CD4-positive, alpha-beta T cell (primary cell): ENCODE measurements around the gene TMEM181. TPM values are rescaled to one million over a fixed set of nuclear protein-coding genes. Genes with fewer than 3 reads are reported as not detected.

Experiments
- ATAC-seq: fragments of 200-7000 bp; cut with Tn5 transposase; one replicate; pipeline ENCODE4 v1.10.0; 2022; ENCODE audit warnings: mild to moderate bottlenecking; ENCODE audit not compliant: poor library complexity
- CTCF ChIA-PET: fragments of 350-600 bp; sonication (Branson Sonifier 250); formaldehyde crosslinking; loops from one replicate; lab custom pipeline; 2021; ENCODE audit warnings: antibody characterized with exemption, inconsistent platforms; lab: Charles Lee
- POLR2A ChIA-PET: fragments of 350-600 bp; sonication (Branson Sonifier 250); formaldehyde crosslinking; loops from one replicate; lab custom pipeline; 2021; ENCODE audit warnings: antibody characterized with exemption, inconsistent platforms; lab: Charles Lee
- DNase-seq, 14 experiments: peaks; one replicate each; pipeline ENCODE4 v3.0.0-alpha.2; 2013 to 2020; ENCODE audit warnings: mixed read lengths in 2 of 14
- H3K27ac ChIP-seq, 2 donors: one replicate each; pipeline versions ENCODE4 v1.5.1 to v1.7.0; 2013; ENCODE audit warnings: low read length in 2 of 2, low read depth in 1 of 2, mild to moderate bottlenecking in 1 of 2
- H3K27me3 ChIP-seq, 2 experiments: 1 replicate in 1 of 2; 2 replicates in 1 of 2; pipeline versions ENCODE4 v1.6.1 to v1.7.0; 2013; ENCODE audit warnings: low read length in 2 of 2, control low read depth in 1 of 2, mild to moderate bottlenecking in 1 of 2, moderate library complexity in 1 of 2; ENCODE audit not compliant: insufficient read depth in 2 of 2, control insufficient read depth in 1 of 2
- H3K36me3 ChIP-seq: one replicate; pipeline ENCODE4 v1.6.1; 2013; ENCODE audit warnings: low read length, control low read depth; ENCODE audit not compliant: insufficient read depth
- H3K4me1 ChIP-seq: one replicate; pipeline ENCODE4 v1.6.1; 2013; ENCODE audit warnings: low read length, control low read depth; ENCODE audit not compliant: insufficient read depth
- H3K4me3 ChIP-seq: one replicate; pipeline ENCODE4 v1.5.1; 2013; ENCODE audit warnings: mild to moderate bottlenecking, low read length, moderate library complexity
- H3K9me3 ChIP-seq, 2 experiments: 1 replicate in 1 of 2; 2 replicates in 1 of 2; pipeline versions ENCODE4 v1.6.1 to v1.7.0; 2013; ENCODE audit warnings: low read length in 2 of 2, mild to moderate bottlenecking in 2 of 2, control low read depth in 1 of 2, moderate library complexity in 1 of 2; ENCODE audit not compliant: control insufficient read depth in 1 of 2, insufficient read depth in 1 of 2
- H3K27ac Mint-ChIP-seq: one replicate; pipeline ENCODE4 v1.8.0; 2020; ENCODE audit warnings: mixed read lengths
- H3K27me3 Mint-ChIP-seq: one replicate; pipeline ENCODE4 v1.8.0; 2021; ENCODE audit warnings: mixed read lengths
- H3K36me3 Mint-ChIP-seq: one replicate; pipeline ENCODE4 v1.8.0; 2021; ENCODE audit warnings: low read depth, mixed read lengths
- H3K4me1 Mint-ChIP-seq: one replicate; pipeline ENCODE4 v1.8.0; 2021; ENCODE audit warnings: low read depth, mixed read lengths
- H3K4me3 Mint-ChIP-seq: one replicate; pipeline ENCODE4 v1.8.0; 2020; ENCODE audit warnings: mild to moderate bottlenecking, mixed read lengths
- H3K9me3 Mint-ChIP-seq: one replicate; pipeline ENCODE4 v1.8.0; 2020; ENCODE audit warnings: mixed read lengths
- intact Hi-C, 2 experiments: fragments of 100-400 bp; cut with DNase I in 1 of 2; cut with micrococcal nuclease in 1 of 2; formaldehyde crosslinking; loops; one replicate each; pipeline versions ENCODE4 v1.15.1 to v1.9.0; 2023 to 2025; cut with DNase I, micrococcal nuclease
- total RNA-seq, 174 experiments: library from RNA in 2 of 174; stranded (reverse) in 2 of 174; gene quantifications; one replicate each; pipeline ENCODE4 v1.2.3 and lab custom pipeline; 2021 to 2026
- TF ChIP-seq, protein P1 (sequence below): fragments of 200-600 bp; IDR thresholded peaks from one replicate; pipeline ENCODE4 v1.8.0; 2022; ENCODE audit warnings: antibody characterized with exemption, mild to moderate bottlenecking

The TMEM181 gene
- total RNA-seq, 2 experiments from 2014 or later: 10.2 to 10.9 TPM

DNA sequence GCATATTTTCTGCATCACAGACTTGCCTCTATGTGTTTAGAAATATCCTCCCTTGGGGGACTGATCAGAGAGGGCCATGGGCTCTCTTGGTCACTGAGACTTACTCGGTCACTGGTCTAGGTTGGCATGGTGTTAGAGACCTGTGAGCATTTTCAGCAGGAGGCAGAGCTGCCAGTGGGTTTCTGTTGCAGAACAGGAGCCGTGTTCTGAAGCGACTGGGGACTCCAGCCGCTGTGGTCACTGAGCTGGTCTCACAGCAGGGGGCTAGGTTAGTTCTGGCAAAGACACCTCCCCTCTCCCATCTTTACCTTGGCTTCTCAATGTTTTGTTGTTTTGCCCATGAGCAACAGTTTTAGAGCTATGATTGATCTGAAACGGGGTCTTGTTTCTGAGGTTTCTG, 8.7 kb downstream of the TMEM181 start:
- CTCF ChIA-PET: no interaction called here
- peak overlapping the region; percentile 26 for H3K4me3 ChIP-seq
- peaks cover 90% of the 10 kb centered on the region for H3K4me1 ChIP-seq
- no peaks in the 10 kb centered on the region for H3K9me3 Mint-ChIP-seq
- H3K27me3 ChIP-seq: no peaks in the 10 kb centered on the region
- H3K27me3 Mint-ChIP-seq: no peaks in the 10 kb centered on the region
- H3K36me3 ChIP-seq: peaks cover 23% of the 10 kb centered on the region
- peak overlapping the region; percentile 26 to 73 for H3K27ac ChIP-seq
- peaks cover 25% of the 10 kb centered on the region for H3K36me3 Mint-ChIP-seq
- H3K27ac Mint-ChIP-seq: peak overlapping the region; percentile 77
- peaks cover 86% of the 10 kb centered on the region for H3K4me1 Mint-ChIP-seq
- H3K4me3 Mint-ChIP-seq: peak overlapping the region; percentile 47
- no peak for DNase-seq
- no peaks in the 10 kb centered on the region for H3K9me3 ChIP-seq
- intact Hi-C loops: loop anchor here in 1 of 2 experiments (10.0 kb wide), 1 partner anchor 86 kb away; the partner anchor contains the start of gene SYTL3
- ATAC-seq: no peak
- POLR2A ChIA-PET: interaction anchor here (0.6 to 2.3 kb wide), 10 partner anchors 9 to 531 kb away, joined by 3 to 18 read pairs (median 4); partner anchors contain the start of genes DYNLT1 and TMEM181
- TF ChIP-seq, protein P1, sequence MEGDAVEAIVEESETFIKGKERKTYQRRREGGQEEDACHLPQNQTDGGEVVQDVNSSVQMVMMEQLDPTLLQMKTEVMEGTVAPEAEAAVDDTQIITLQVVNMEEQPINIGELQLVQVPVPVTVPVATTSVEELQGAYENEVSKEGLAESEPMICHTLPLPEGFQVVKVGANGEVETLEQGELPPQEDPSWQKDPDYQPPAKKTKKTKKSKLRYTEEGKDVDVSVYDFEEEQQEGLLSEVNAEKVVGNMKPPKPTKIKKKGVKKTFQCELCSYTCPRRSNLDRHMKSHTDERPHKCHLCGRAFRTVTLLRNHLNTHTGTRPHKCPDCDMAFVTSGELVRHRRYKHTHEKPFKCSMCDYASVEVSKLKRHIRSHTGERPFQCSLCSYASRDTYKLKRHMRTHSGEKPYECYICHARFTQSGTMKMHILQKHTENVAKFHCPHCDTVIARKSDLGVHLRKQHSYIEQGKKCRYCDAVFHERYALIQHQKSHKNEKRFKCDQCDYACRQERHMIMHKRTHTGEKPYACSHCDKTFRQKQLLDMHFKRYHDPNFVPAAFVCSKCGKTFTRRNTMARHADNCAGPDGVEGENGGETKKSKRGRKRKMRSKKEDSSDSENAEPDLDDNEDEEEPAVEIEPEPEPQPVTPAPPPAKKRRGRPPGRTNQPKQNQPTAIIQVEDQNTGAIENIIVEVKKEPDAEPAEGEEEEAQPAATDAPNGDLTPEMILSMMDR: no peak

- H3K9me3 Mint-ChIP-seq: no peaks in the 10 kb centered on the region
- Histone ChIP-seq H3K4me1 (peaks cover 89% of the 10 kb centered on the region), H3K9me3 (no peaks in the 10 kb centered on the region), H3K27ac (peak overlapping the region in 1 of 2 donors; percentile 33), H3K36me3 (peaks cover 24% of the 10 kb centered on the region), H3K27me3 (no peaks in the 10 kb centered on the region), H3K4me3 (no peak overlapping the region)
- ChIA-PET POLR2A (interaction anchor here (2.1 to 2.3 kb wide), 2 partner anchors 10 to 75 kb away, joined by 9 to 18 read pairs; partner anchors contain the start of genes DYNLT1 and TMEM181), CTCF (no interaction called here)
- intact Hi-C loops: loop anchor here in 1 of 2 experiments (10.0 kb wide), 1 partner anchor 86 kb away; the partner anchor contains the start of gene SYTL3
- H3K27ac Mint-ChIP-seq: peak overlapping the region; percentile 77
- DNase-seq (no peak), ATAC-seq (no peak)
- TF ChIP-seq, protein P1: no peak
- H3K4me3 Mint-ChIP-seq: peak overlapping the region; percentile 32
- H3K36me3 Mint-ChIP-seq: peaks cover 27% of the 10 kb centered on the region
- H3K27me3 Mint-ChIP-seq: no peaks in the 10 kb centered on the region
- H3K4me1 Mint-ChIP-seq: peaks cover 83% of the 10 kb centered on the region
Observed at GRCh38 chr6:158569036-158569435, 9.1 kb downstream of the TMEM181 start.

DNA sequence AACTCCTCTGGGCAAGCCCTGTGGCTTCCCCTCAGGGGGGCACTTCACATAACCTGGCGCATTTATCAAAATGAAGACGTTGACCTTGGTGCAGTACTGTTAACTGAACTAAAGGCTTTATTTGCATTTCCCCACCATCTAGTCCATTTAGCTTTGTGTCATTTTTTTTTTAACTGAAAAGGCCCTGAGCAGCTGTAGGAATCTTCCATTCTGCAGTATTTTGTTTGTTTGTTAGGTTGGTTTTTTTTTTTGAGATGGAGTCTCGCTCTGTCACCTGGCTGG, 10.7 kb downstream of the TMEM181 start:
- peaks cover 78% of the 10 kb centered on the region for H3K4me1 Mint-ChIP-seq
- intact Hi-C loops: no loop called here
- Histone ChIP-seq H3K4me1 (peaks cover 77% of the 10 kb centered on the region), H3K4me3 (no peak overlapping the region), H3K36me3 (peaks cover 37% of the 10 kb centered on the region), H3K27me3 (no peaks in the 10 kb centered on the region), H3K9me3 (no peaks in the 10 kb centered on the region), H3K27ac (no peak overlapping the region)
- ATAC-seq (no peak), DNase-seq (no peak)
- TF ChIP-seq, protein P1: no peak
- ChIA-PET CTCF (no interaction called here), POLR2A (interaction anchor here (0.6 kb wide), 1 partner anchor 121 kb away, joined by 3 read pairs; no protein-coding TSS in a partner anchor)
- H3K36me3 Mint-ChIP-seq: peaks cover 40% of the 10 kb centered on the region
- no peaks in the 10 kb centered on the region for H3K9me3 Mint-ChIP-seq
- H3K27me3 Mint-ChIP-seq: no peaks in the 10 kb centered on the region
- no peak overlapping the region for H3K27ac Mint-ChIP-seq
- H3K4me3 Mint-ChIP-seq: no peak overlapping the region
